Measurements from ENCODE around the gene ZFYVE21. TPM values are rescaled to one million over a fixed set of nuclear protein-coding genes. Genes with fewer than 3 reads are reported as not detected.

ZFYVE21 gene
- total RNA-seq, 6 donors from 2014 or later: 29.3 to 92.1 (median 65.5) TPM

DNA sequence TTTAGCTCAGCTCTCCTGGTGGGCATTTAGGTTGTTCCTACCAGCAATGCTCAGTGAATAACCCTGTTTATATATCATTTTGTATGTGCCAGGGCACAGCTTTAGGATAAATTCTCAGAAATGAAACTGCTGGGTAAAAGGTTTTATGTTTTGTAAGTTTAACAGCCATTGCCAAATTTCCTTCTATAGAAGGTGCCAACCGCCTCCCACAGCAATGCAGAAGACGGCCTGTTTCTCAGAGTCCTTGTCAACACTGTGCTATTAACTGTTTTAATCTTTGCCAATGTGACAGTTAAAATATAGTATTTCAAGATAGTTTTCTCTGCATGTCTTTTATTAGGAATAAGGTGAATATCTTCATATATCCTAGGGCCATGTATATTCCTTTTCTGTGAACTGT is 66.8 kb downstream of the ZFYVE21 start:
- H3K36me3 ChIP-seq: peaks cover 3 to 47% (median 8%) of the 10 kb centered on the region in 4 donors
- no peak for ATAC-seq (ENCODE audit: low FRiP score in 2 of 2)

More for the DNA sequence above, 66.8 kb downstream of the ZFYVE21 start:
- no peaks in the 10 kb centered on the region for H3K27me3 ChIP-seq
- H3K9me3 ChIP-seq: no peaks in the 10 kb centered on the region
- no peaks in the 10 kb centered on the region for H3K4me1 ChIP-seq
- no peak overlapping the region for H3K27ac ChIP-seq
- TF ChIP-seq POLR2A (IDR thresholded peaks at IDR 0.05) (no peak), POLR2AphosphoS5 (IDR thresholded peaks at IDR 0.05) (no peak), CTCF (IDR thresholded peaks at IDR 0.05) (no peak), EP300 (IDR thresholded peaks at IDR 0.05) (no peak)
- DNase-seq: no peak
- H3K4me3 ChIP-seq: no peak overlapping the region
- WGBS, 2 donors: 36 to 46% methylated on average over 2 of the region's 2 CpGs

Small RNA genes lying within 50 kb of the gene (small RNA-seq; reads per million reads assigned to genes)
- 0 reads per million in 4 donors for gene RF00019

Other genes with a start within 250 kb of the ZFYVE21 start
- 100 to 1,000 TPM; 168 to 303 (median 231) TPM for gene CKB, start 193.0 kb upstream of the ZFYVE21 start, total RNA-seq
- gene TRMT61A, start 186.6 kb upstream of the ZFYVE21 start, total RNA-seq: 10 to 100 TPM in 5 of 6 donors, 1 to 10 TPM in 1; 6.7 to 25.1 (median 15.0) TPM
- gene BAG5, start 153.2 kb upstream of the ZFYVE21 start, total RNA-seq: 10 to 100 TPM; 12.6 to 36.9 (median 27.1) TPM
- gene COA8, start 152.8 kb upstream of the ZFYVE21 start, total RNA-seq: 10 to 100 TPM; 12.6 to 38.3 (median 28.6) TPM
- gene KLC1, start 86.6 kb upstream of the ZFYVE21 start, total RNA-seq: 100 to 1,000 TPM; 175 to 614 (median 267) TPM
- 10 to 100 TPM in 1 of 6 donors, 1 to 10 TPM in 5; 2.4 to 16.8 (median 5.8) TPM for gene XRCC3, start 359 bp upstream of the ZFYVE21 start, total RNA-seq
- 100 to 1,000 TPM in 1 of 6 donors, 10 to 100 TPM in 5; 37.0 to 117 (median 71.1) TPM for gene PPP1R13B, start 131.8 kb downstream of the ZFYVE21 start, total RNA-seq
- gene TDRD9, start 212.6 kb downstream of the ZFYVE21 start, total RNA-seq: 1 to 10 TPM; 3.1 to 7.9 (median 5.1) TPM
- gene RD3L, start 226.7 kb downstream of the ZFYVE21 start, total RNA-seq: not detected